Endothelial cell of umbilical vein (primary cell): Measurements from ENCODE around the gene GALNT10. TPM values are rescaled to one million over a fixed set of nuclear protein-coding genes. Genes with fewer than 3 reads are reported as not detected.

Experiments used
- BruUV-seq: library from RNA; stranded (reverse); fragments of 400-500 nt; replicated peaks from 2 replicates; lab custom pipeline; 2021; lab: Mats Ljungman, UMichigan
- CTCF ChIA-PET: fragments of 300-600, 350-600 bp; sonication (Branson Sonifier 250); formaldehyde crosslinking; loops from one replicate; lab custom pipeline; 2021; ENCODE audit warnings: antibody characterized with exemption, inconsistent platforms; lab: Charles Lee
- POLR2A ChIA-PET: fragments of 300-600, 350-600 bp; sonication (Branson Sonifier 250); formaldehyde crosslinking; loops from one replicate; lab custom pipeline; 2021; ENCODE audit warnings: antibody characterized with exemption, inconsistent platforms; lab: Charles Lee
- DNase-seq: peaks from one replicate; pipeline ENCODE4 v3.0.0-alpha.2; 2011; ENCODE audit warnings: low read depth, low spot score
- FAIRE-seq: peaks from 2 replicates; lab custom pipeline; 2011; peaks lifted over from hg19 to GRCh38; lab: Jason Lieb, UNC
- H2AFZ ChIP-seq: 2 replicates; pipeline ENCODE4 v1.6.0; 2012; ENCODE audit warnings: low read depth, low read length, control low read depth, inconsistent platforms
- H3K27ac ChIP-seq: 2 replicates; pipeline ENCODE4 v1.5.1; 2011; ENCODE audit warnings: low read depth, mild to moderate bottlenecking, control low read depth, low read length, moderate library complexity; ENCODE audit not compliant: insufficient read depth
- H3K27me3 ChIP-seq, 2 experiments: 2 replicates each; pipeline versions ENCODE4 v1.6.0 to v1.6.1; 2011; ENCODE audit warnings: low read length in 2 of 2, mixed read lengths in 1 of 2; ENCODE audit not compliant: control insufficient read depth in 2 of 2, insufficient read depth in 2 of 2
- H3K36me3 ChIP-seq, 2 experiments: 2 replicates in 1 of 2; 3 replicates in 1 of 2; pipeline ENCODE4 v1.5.1; 2011; ENCODE audit warnings: low read length in 2 of 2, mild to moderate bottlenecking in 1 of 2, moderate library complexity in 1 of 2; ENCODE audit not compliant: control insufficient read depth in 2 of 2, insufficient read depth in 2 of 2; ENCODE audit errors: extremely low read depth in 1 of 2
- H3K4me1 ChIP-seq: 3 replicates; pipeline ENCODE4 v1.5.1; 2011; ENCODE audit warnings: mild to moderate bottlenecking, low read length; ENCODE audit not compliant: control insufficient read depth, insufficient read depth; ENCODE audit errors: extremely low read depth
- H3K4me2 ChIP-seq: 2 replicates; pipeline ENCODE4 v1.6.1; 2011; ENCODE audit warnings: low read length, control low read depth, mixed read lengths; ENCODE audit not compliant: insufficient read depth
- H3K4me3 ChIP-seq, 3 experiments: fragments of 200-600 bp in 1 of 3; sonication (generic), shearing (Covaris generic) in 1 of 3; replicated peaks in 1 of 3; 2 replicates each; pipeline ENCODE4 v1.5.1; 2011 to 2016; ENCODE audit warnings: control low read depth in 3 of 3, low read length in 3 of 3, mild to moderate bottlenecking in 2 of 3, inconsistent platforms in 1 of 3, low read depth in 1 of 3, moderate library complexity in 1 of 3; ENCODE audit not compliant: insufficient read depth in 1 of 3
- H3K79me2 ChIP-seq: 2 replicates; pipeline ENCODE4 v1.6.0; 2012; ENCODE audit warnings: low read length, inconsistent platforms; ENCODE audit not compliant: control insufficient read depth, insufficient read depth
- H3K9ac ChIP-seq: replicated peaks from 2 replicates; pipeline ENCODE3; 2011; ENCODE audit warnings: low read length, control low read depth; ENCODE audit not compliant: insufficient read depth; ENCODE audit errors: extremely low read depth
- H3K9me1 ChIP-seq: replicated peaks from 3 replicates; pipeline ENCODE4 v1.6.0; 2011; ENCODE audit warnings: mild to moderate bottlenecking, low read length; ENCODE audit not compliant: control insufficient read depth, insufficient read depth; ENCODE audit errors: extremely low read depth
- H3K9me3 ChIP-seq: replicated peaks from 2 replicates; pipeline ENCODE4 v1.5.1; 2012; ENCODE audit warnings: low read length, inconsistent platforms; ENCODE audit not compliant: control insufficient read depth, insufficient read depth
- H4K20me1 ChIP-seq: replicated peaks from 2 replicates; pipeline ENCODE3; 2011; ENCODE audit warnings: mild to moderate bottlenecking, low read length; ENCODE audit not compliant: control insufficient read depth, insufficient read depth; ENCODE audit errors: extremely low read depth
- CTCF ChIP-seq, 2 donors: IDR thresholded peaks; 1 replicate in 1 of 2; 2 replicates in 1 of 2; pipeline ENCODE4 v1.5.1; 2011; ENCODE audit warnings: low read length in 2 of 2, mild to moderate bottlenecking in 2 of 2, moderate library complexity in 2 of 2, control low read depth in 1 of 2, inconsistent platforms in 1 of 2, low read depth in 1 of 2; ENCODE audit not compliant: insufficient read depth in 1 of 2; ENCODE audit errors: extremely low read depth in 1 of 2
- EZH2 ChIP-seq: IDR thresholded peaks from 2 replicates; pipeline ENCODE4 v1.6.1; 2012; ENCODE audit warnings: borderline replicate concordance, low read depth, mild to moderate bottlenecking, moderate library complexity, low read length, inconsistent platforms; ENCODE audit not compliant: severe bottlenecking
- FOS ChIP-seq: IDR thresholded peaks from 2 replicates; pipeline ENCODE4 v1.6.1; 2011; ENCODE audit warnings: mild to moderate bottlenecking, low read length, moderate library complexity, borderline replicate concordance; ENCODE audit not compliant: insufficient read depth
- GATA2 ChIP-seq: IDR thresholded peaks from 2 replicates; pipeline ENCODE4 v1.7.0; 2011; ENCODE audit warnings: low read depth, mild to moderate bottlenecking, moderate library complexity, mixed read lengths, low read length; ENCODE audit not compliant: insufficient read length, insufficient read depth
- JUN ChIP-seq: IDR thresholded peaks from 2 replicates; pipeline ENCODE4 v1.6.1; 2011; ENCODE audit warnings: borderline replicate concordance, low read depth; ENCODE audit not compliant: insufficient read length, insufficient read depth
- MAX ChIP-seq: IDR thresholded peaks from 2 replicates; pipeline ENCODE4 v1.6.1; 2011; ENCODE audit not compliant: insufficient read depth, insufficient read length
- MYC ChIP-seq: IDR thresholded peaks from one replicate; pipeline ENCODE4 v1.6.1; 2011; ENCODE audit warnings: mild to moderate bottlenecking, low read depth, low read length
- POLR2A ChIP-seq: IDR thresholded peaks from 2 replicates; pipeline ENCODE4 v1.6.1; 2012; ENCODE audit warnings: low read depth, mild to moderate bottlenecking, control low read depth, low read length
- POLR2AphosphoS5 ChIP-seq: IDR thresholded peaks from 2 replicates; pipeline ENCODE4 v1.6.1; 2012; ENCODE audit warnings: low read depth, mild to moderate bottlenecking, control low read depth, low read length, moderate library complexity; ENCODE audit not compliant: insufficient read depth
- dilution Hi-C: fragments of 300-500 bp; cut with MboI; formaldehyde crosslinking; loops from one replicate; pipeline ENCODE4 v1.15.0; 2019; ENCODE audit warnings: low sequenced_read_pairs; ENCODE audit not compliant: extremely low pct_ligation_motif_present
- intact Hi-C: fragments of 100-400 bp; cut with micrococcal nuclease; formaldehyde crosslinking; loops from one replicate; pipeline ENCODE4 v1.10.0; 2022
- polyA plus RNA-seq, 4 experiments: library from polyadenylated mRNA; depleted of rRNA in 3 of 4; stranded (reverse) in 3 of 4; unstranded in 1 of 4; fragments of >200 nt; gene quantifications; 2 replicates each; pipeline versions ENCODE4 v1.2.1 to v1.2.3, GENCODE V29; 2011 to 2012; ENCODE audit warnings: missing spikeins in 1 of 4
- total RNA-seq: library from RNA; stranded (reverse); gene quantifications from 2 replicates; pipeline ENCODE4 v1.2.3, GENCODE V29; 2021

Gene GALNT10
- total and polyA plus RNA-seq, 2 donors (not counting 3 experiments of a cell fraction or from before 2014, with no cell fraction given): 70.2 to 77.6 TPM

- H3K79me2 ChIP-seq: no peaks in the 10 kb centered on the region
- no peak overlapping the region for H2AFZ ChIP-seq
- TF ChIP-seq POLR2AphosphoS5 (no peak), CTCF (IDR thresholded peaks at IDR 0.05; ENCODE audit: extremely low read depth in 1 of 2, insufficient read depth in 1 of 2, low read depth in 1 of 2, low read length in 2 of 2) (no peak), MYC (no peak), JUN (no peak), FOS (no peak), POLR2A (no peak), GATA2 (no peak), EZH2 (no peak), MAX (no peak)
- H3K36me3 ChIP-seq: no peaks in the 10 kb centered on the region
- DNase-seq (no peak), FAIRE-seq (no peak)
- POLR2A ChIA-PET: no interaction called here
- H3K9me3 ChIP-seq: no peaks in the 10 kb centered on the region
- H4K20me1 ChIP-seq: no peaks in the 10 kb centered on the region
- no peak overlapping the region for H3K4me2 ChIP-seq
- H3K27ac ChIP-seq: no peak overlapping the region
- CTCF ChIA-PET: interaction anchor here (4.4 to 4.5 kb wide), 2 partner anchors 210 to 331 kb away, joined by 100 to 175 read pairs; partner anchors contain the start of gene GALNT10
- no peaks in the 10 kb centered on the region for H3K27me3 ChIP-seq
- dilution Hi-C loops: no loop called here
- BruUV-seq: no TSS peak
- no peak overlapping the region for H3K4me3 ChIP-seq
- H3K9ac ChIP-seq: no peak overlapping the region
- intact Hi-C loops: no loop called here
- H3K4me1 ChIP-seq: peaks cover 10% of the 10 kb centered on the region
- no peaks in the 10 kb centered on the region for H3K9me1 ChIP-seq
These were observed 211.4 kb downstream of the GALNT10 start for GRCh38 chr5:154401931-154402330.
